GM23248 (cell line): Measurements from ENCODE around the gene ICA1.
"Not testable (repeated sequence)": the region's sequence is repeated elsewhere in the genome, so short reads cannot be mapped to it uniquely, and the experiment has no call there.

Experiments
- EZH2 ChIP-seq: fragments of 200-600 bp; sonication (generic); IDR thresholded peaks from 2 replicates; pipeline ENCODE4 v1.6.1; 2018; ENCODE audit warnings: antibody characterized with exemption, mild to moderate bottlenecking; ENCODE audit not compliant: insufficient read depth, poor library complexity, severe bottlenecking
- EZH2phosphoT487 ChIP-seq: fragments of 200-600 bp; sonication (generic); IDR thresholded peaks from 2 replicates; pipeline ENCODE4 v1.6.1; 2018; ENCODE audit warnings: antibody characterized with exemption, moderate library complexity, mild to moderate bottlenecking, low read depth; ENCODE audit not compliant: insufficient read depth

DNA sequence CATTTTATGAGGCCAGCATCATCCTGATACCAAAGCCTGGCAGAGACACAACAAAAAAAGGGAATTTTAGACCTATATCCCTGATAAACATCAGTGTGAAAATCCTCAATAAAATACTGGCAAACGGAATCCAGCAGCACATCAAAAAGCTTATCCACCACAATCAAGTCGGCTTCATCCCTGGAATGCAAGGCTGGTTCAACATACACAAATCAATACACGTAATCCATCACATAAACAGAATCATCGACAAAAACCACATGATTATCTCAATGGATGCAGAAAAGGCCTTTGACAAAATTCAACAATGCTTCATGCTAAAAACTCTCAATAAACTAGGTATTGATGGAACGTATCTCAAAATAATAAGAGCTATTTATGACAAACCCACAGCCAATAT is 18.9 kb downstream of the ICA1 start:
- TF ChIP-seq EZH2, EZH2phosphoT487: not testable (repeated sequence)
